SK-N-SH (cell line): Measurements from ENCODE around the gene WSCD1. TPM values are rescaled to one million over a fixed set of nuclear protein-coding genes. Genes with fewer than 3 reads are reported as not detected.

Experiments
- CTCF ChIA-PET: fragments of 300-600, 350-600 bp; formaldehyde crosslinking; extraction: SDS; loops from one replicate; lab custom pipeline; 2021; lab: Yijun Ruan, JAX
- POLR2A ChIA-PET: fragments of 350-600 bp; sonication (Branson Sonifier 250); formaldehyde crosslinking; extraction: SDS; loops from one replicate; lab custom pipeline; 2020; ENCODE audit warnings: antibody characterized with exemption, inconsistent platforms; lab: Yijun Ruan, JAX
- DNase-seq: peaks from one replicate; pipeline ENCODE4 v3.0.0; 2012
- H2AFZ ChIP-seq: fragments of 200-600 bp; sonication (generic); 2 replicates; pipeline ENCODE4 v1.8.1; 2016; ENCODE audit warnings: antibody characterized with exemption, mild to moderate bottlenecking, low read depth
- H3F3A ChIP-seq: fragments of 200-600 bp; sonication (generic); replicated peaks from 2 replicates; pipeline ENCODE3; 2016; ENCODE audit warnings: antibody characterized with exemption, mild to moderate bottlenecking; ENCODE audit not compliant: insufficient read depth
- H3K27ac ChIP-seq, 2 experiments: fragments of 200-500 bp in 1 of 2; fragments of 200-600 bp in 1 of 2; sonication (Bioruptor generic) in 1 of 2; sonication (generic), shearing (Covaris generic) in 1 of 2; 2 replicates each; pipeline versions ENCODE4 v1.5.1 to v1.6.1; 2014 to 2016; ENCODE audit warnings: low read depth in 2 of 2, inconsistent platforms in 1 of 2, low read length in 1 of 2, mild to moderate bottlenecking in 1 of 2, mixed read lengths in 1 of 2
- H3K27me3 ChIP-seq: fragments of 200-600 bp; sonication (generic), shearing (Covaris generic); 2 replicates; pipeline ENCODE4 v1.6.1; 2016; ENCODE audit warnings: mixed run types; ENCODE audit not compliant: insufficient read depth
- H3K36me3 ChIP-seq, 2 experiments: fragments of 200-500 bp in 1 of 2; fragments of 200-600 bp in 1 of 2; sonication (Bioruptor generic) in 1 of 2; sonication (generic) in 1 of 2; replicated peaks in 1 of 2; 2 replicates each; pipeline versions ENCODE3 to v1.5.1; 2014 to 2016; ENCODE audit warnings: low read length in 1 of 2, mild to moderate bottlenecking in 1 of 2; ENCODE audit not compliant: insufficient read depth in 2 of 2, control insufficient read depth in 1 of 2
- H3K4me1 ChIP-seq, 2 experiments: fragments of 200-500 bp in 1 of 2; fragments of 200-600 bp in 1 of 2; sonication (Bioruptor generic) in 1 of 2; sonication (generic), shearing (Covaris generic) in 1 of 2; 2 replicates each; pipeline versions ENCODE4 v1.5.1 to v1.6.1; 2014 to 2016; ENCODE audit warnings: low read depth in 1 of 2, low read length in 1 of 2, mixed run types in 1 of 2; ENCODE audit not compliant: insufficient read depth in 2 of 2, control insufficient read depth in 1 of 2
- H3K4me2 ChIP-seq: fragments of 200-600 bp; sonication (generic), shearing (Covaris generic); 2 replicates; pipeline ENCODE4 v1.6.1; 2017; ENCODE audit warnings: mixed run types
- H3K4me3 ChIP-seq, 2 experiments: fragments of 200-500 bp in 1 of 2; fragments of 200-600 bp in 1 of 2; sonication (Bioruptor generic) in 1 of 2; sonication (generic), shearing (Covaris generic) in 1 of 2; 2 replicates each; pipeline versions ENCODE4 v1.5.1 to v1.8.1; 2014 to 2016; ENCODE audit warnings: low read depth in 2 of 2, inconsistent platforms in 1 of 2, low read length in 1 of 2, mild to moderate bottlenecking in 1 of 2, mixed read lengths in 1 of 2, moderate library complexity in 1 of 2
- H3K79me2 ChIP-seq: fragments of 200-600 bp; sonication (generic); 2 replicates; pipeline ENCODE4 v1.8.1; 2017; ENCODE audit warnings: mild to moderate bottlenecking; ENCODE audit not compliant: insufficient read depth
- H3K9ac ChIP-seq: fragments of 200-600 bp; sonication (generic); 2 replicates; pipeline ENCODE4 v1.6.1; 2017; ENCODE audit warnings: mixed run types
- H3K9me2 ChIP-seq: fragments of 200-600 bp; sonication (generic); 2 replicates; pipeline ENCODE4 v1.6.1; 2017; ENCODE audit warnings: mixed run types
- H3K9me3 ChIP-seq: fragments of 200-600 bp; sonication (generic); 2 replicates; pipeline ENCODE4 v1.6.1; 2017; ENCODE audit warnings: mixed run types, mild to moderate bottlenecking, moderate library complexity
- H4K20me1 ChIP-seq: fragments of 200-600 bp; sonication (generic); 2 replicates; pipeline ENCODE4 v1.6.1; 2017; ENCODE audit warnings: mild to moderate bottlenecking, mixed run types; ENCODE audit not compliant: insufficient read depth
- EZH2phosphoT487 ChIP-seq: fragments of 200-600 bp; sonication (generic); IDR thresholded peaks from 2 replicates; pipeline ENCODE4 v1.6.1; 2017; ENCODE audit warnings: low read depth, mixed run types, mild to moderate bottlenecking, antibody characterized with exemption, moderate library complexity, borderline replicate concordance
- GABPA ChIP-seq: IDR thresholded peaks from 2 replicates; pipeline ENCODE4 v1.4.0; 2012; ENCODE audit warnings: low read depth, mild to moderate bottlenecking
- JUND ChIP-seq: IDR thresholded peaks from 2 replicates; pipeline ENCODE4 v1.4.0; 2012
- NFIC ChIP-seq: IDR thresholded peaks from 2 replicates; pipeline ENCODE4 v1.4.0; 2012; ENCODE audit warnings: borderline replicate concordance
- NRF1 ChIP-seq: IDR thresholded peaks from 2 replicates; pipeline ENCODE4 v1.6.1; 2012; ENCODE audit warnings: low read depth, mild to moderate bottlenecking, low read length
- RFX5 ChIP-seq: IDR thresholded peaks from 2 replicates; pipeline ENCODE4 v1.6.1; 2012; ENCODE audit warnings: mild to moderate bottlenecking, improper control_type of control experiment, low read length
- TCF12 ChIP-seq: IDR thresholded peaks from 2 replicates; pipeline ENCODE4 v1.4.0; 2012
- WGBS: methylation state at CpG from one replicate; pipeline ENCODE4 v1.1.6; 2017; ENCODE audit warnings: low lambda C conversion rate; 5-methylcytosine and 5-hydroxymethylcytosine counted together
- polyA plus RNA-seq, 3 experiments: library from polyadenylated mRNA; depleted of rRNA; stranded (reverse); fragments of >200 nt; gene quantifications; 2 replicates each; pipeline ENCODE4 v1.2.3, GENCODE V29; 2012
- TF ChIP-seq, protein P1 (sequence below): IDR thresholded peaks from 2 replicates; pipeline ENCODE4 v1.4.0; 2012; ENCODE audit warnings: low read depth, borderline replicate concordance
- TF ChIP-seq, protein P2 (sequence below): IDR thresholded peaks from 2 replicates; pipeline ENCODE4 v1.6.1; 2012; ENCODE audit warnings: mild to moderate bottlenecking, low read depth, low read length, moderate library complexity
- TF ChIP-seq, protein P3 (sequence below): IDR thresholded peaks from 2 replicates; pipeline ENCODE4 v1.4.0; 2012; ENCODE audit warnings: low read depth, borderline replicate concordance
- TF ChIP-seq, protein P4 (sequence below): fragments of 150-350 bp; IDR thresholded peaks from 2 replicates; pipeline ENCODE4 v1.6.1; 2017; ENCODE audit warnings: antibody characterized with exemption, low read length, low read depth, borderline replicate concordance

WSCD1 gene
- polyA plus RNA-seq (2012; rRNA removed), result 0.03 TPM in 2 replicates
- polyA plus RNA-seq (2012; cell fraction: cytosol; rRNA removed), result 0.03 and 0.05 TPM in 2 replicates
- polyA plus RNA-seq (2012; cell fraction: nucleus; rRNA removed), result 0.02 TPM in 1 of 2 replicates, not detected in the other

DNA sequence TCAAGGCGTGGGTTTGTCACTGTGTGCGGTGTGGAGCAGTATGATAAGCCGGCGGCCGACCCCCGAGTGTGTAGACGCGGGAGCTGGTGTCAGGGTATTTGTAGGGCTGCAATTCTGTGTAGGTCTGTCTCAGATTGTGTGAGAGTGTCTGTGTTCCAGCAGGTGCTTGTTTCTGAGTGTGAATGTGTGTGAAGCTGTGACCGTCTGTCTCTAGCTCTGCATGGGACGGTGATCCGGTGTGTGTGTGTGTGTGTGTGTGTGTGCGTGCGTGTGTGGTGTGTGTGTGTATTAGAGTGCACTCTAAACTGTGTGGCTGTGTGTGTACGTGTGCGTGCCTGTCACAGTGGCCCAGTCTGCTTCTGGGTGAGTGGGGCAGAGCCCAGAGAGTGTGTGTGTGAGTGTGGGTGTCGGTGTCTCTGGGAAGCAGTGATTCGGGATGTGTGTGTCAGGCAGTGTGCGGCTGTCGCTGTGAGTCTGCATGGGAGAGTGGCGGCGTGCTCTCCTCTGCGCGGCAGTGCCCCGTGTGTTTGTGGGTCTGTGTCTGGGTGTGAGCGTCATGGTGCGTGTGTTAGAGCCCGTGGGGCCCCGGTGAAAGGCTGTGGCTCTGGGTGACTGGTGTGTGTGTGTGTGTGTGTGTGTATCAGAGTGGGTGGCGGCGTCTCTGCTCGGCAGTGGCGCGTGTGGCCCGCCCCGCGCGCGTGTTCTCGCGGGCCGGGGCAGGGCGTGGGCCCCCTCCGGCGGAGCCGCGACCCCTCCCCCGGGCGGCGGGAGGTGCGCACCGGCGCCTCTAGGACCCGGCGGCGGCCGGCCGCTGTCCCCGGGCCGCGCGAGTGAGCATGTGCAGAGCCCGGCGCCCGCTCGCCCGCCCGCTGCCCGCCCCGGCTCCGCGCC, at the start of gene WSCD1:
Gene WSCD1, plus strand, starts transcription at position 841 of the 891 bp plus-strand sequence. CDS start 10,280 bp downstream, outside the sequence.
- Histone ChIP-seq H3K36me3 (no peaks in the 10 kb centered on the region), H3K9ac (no peak within 1 kb of the TSS), H2AFZ (no peak within 1 kb of the TSS), H3K4me3 (peak within 1 kb of the TSS in 1 of 2 experiments; percentile 45; a peak in 2 of 4 replicates), H3K27me3 (peaks cover 47% of the 10 kb centered on the region), H3K9me3 (no peaks in the 10 kb centered on the region), H3F3A (no peaks in the 10 kb centered on the region), H3K9me2 (no peaks in the 10 kb centered on the region), H3K79me2 (no peaks in the 10 kb centered on the region), H3K27ac (no peak within 1 kb of the TSS), H4K20me1 (no peaks in the 10 kb centered on the region), H3K4me2 (no peak within 1 kb of the TSS), H3K4me1 (peaks cover 0 to 2% of the 10 kb centered on the region in 2 experiments; a peak in 1 of 4 replicates)
- CTCF ChIA-PET, result interaction anchor here (0.8 to 2.1 kb wide), 15 partner anchors 9 to 234 kb away, joined by 3 to 15 read pairs (median 4); no protein-coding TSS in a partner anchor
- DNase-seq, result peak; percentile 87
- TF ChIP-seq NRF1 (0 out of 2 replicates have a peak, but pooled peaks have one; percentile 5), TCF12 (no peak)
- 4% methylated on average over 14 of the region's 71 CpGs for WGBS
- POLR2A ChIA-PET, result no interaction called here

DNA sequence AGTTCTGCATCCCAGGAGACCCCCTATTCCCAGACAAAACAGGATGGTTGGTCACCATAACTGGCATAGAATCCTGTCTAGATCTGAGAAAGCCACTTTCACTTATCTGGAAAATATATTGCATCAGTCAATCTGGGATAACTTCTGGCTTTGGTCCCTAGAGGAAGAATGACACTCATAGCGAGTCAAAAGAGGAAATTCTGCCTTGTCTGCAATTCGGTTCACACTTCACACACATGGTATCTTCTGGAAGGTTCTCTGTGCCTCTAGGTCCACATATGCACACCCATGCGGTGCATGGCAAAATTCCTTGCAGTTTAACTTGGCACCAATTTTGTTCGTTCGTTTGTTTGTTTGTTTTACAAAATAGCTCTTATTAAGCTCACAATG, 49.2 kb upstream of the WSCD1 start:
- Histone ChIP-seq H2AFZ (no peak overlapping the region), H3K27me3 (peaks cover 19% of the 10 kb centered on the region; the same call in 1 of the 2 replicates), H3K4me1 (no peaks in the 10 kb centered on the region), H3K4me3 (no peak overlapping the region), H3K4me2 (no peak overlapping the region), H3K27ac (no peak overlapping the region), H4K20me1 (no peaks in the 10 kb centered on the region), H3K9ac (no peak overlapping the region), H3K9me3 (no peaks in the 10 kb centered on the region), H3K79me2 (no peaks in the 10 kb centered on the region), H3K36me3 (no peaks in the 10 kb centered on the region), H3K9me2 (no peaks in the 10 kb centered on the region), H3F3A (no peaks in the 10 kb centered on the region)
- WGBS, result 24% methylated on average over 5 of the region's 5 CpGs
- ChIA-PET POLR2A (no interaction called here), CTCF (no interaction called here)
- TF ChIP-seq GABPA, result no peak
- TF ChIP-seq, protein P1, sequence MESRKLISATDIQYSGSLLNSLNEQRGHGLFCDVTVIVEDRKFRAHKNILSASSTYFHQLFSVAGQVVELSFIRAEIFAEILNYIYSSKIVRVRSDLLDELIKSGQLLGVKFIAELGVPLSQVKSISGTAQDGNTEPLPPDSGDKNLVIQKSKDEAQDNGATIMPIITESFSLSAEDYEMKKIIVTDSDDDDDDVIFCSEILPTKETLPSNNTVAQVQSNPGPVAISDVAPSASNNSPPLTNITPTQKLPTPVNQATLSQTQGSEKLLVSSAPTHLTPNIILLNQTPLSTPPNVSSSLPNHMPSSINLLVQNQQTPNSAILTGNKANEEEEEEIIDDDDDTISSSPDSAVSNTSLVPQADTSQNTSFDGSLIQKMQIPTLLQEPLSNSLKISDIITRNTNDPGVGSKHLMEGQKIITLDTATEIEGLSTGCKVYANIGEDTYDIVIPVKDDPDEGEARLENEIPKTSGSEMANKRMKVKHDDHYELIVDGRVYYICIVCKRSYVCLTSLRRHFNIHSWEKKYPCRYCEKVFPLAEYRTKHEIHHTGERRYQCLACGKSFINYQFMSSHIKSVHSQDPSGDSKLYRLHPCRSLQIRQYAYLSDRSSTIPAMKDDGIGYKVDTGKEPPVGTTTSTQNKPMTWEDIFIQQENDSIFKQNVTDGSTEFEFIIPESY, result no peak
- DNase-seq, result no peak

DNA sequence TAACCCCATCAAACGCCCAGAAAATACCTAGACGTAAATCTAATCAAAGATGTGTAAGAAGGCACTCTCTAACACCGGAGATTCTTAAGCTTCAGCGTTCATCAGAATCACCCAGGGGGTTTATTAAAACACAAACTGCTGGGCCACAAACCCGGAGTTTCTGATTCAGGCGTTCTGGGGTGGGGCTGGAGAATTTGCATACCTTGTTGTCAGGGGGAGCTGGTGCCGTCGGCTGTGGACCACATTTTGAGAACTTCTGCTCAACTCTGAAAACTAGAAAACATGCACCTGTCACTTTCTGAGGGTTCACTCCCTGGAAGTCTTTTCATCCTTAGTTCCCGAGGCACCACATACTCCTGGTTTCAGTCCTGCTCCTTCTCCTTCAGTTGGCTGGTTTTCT, 48.6 kb upstream of the WSCD1 start:
- Histone ChIP-seq H3K27ac (no peak overlapping the region), H4K20me1 (no peaks in the 10 kb centered on the region), H3K36me3 (no peaks in the 10 kb centered on the region), H3K27me3 (peaks cover 19% of the 10 kb centered on the region; the same call in 1 of the 2 replicates), H3K4me1 (no peaks in the 10 kb centered on the region), H3K9me3 (no peaks in the 10 kb centered on the region), H3F3A (no peaks in the 10 kb centered on the region), H3K9ac (no peak overlapping the region), H3K9me2 (no peaks in the 10 kb centered on the region), H2AFZ (no peak overlapping the region), H3K4me2 (no peak overlapping the region), H3K79me2 (no peaks in the 10 kb centered on the region), H3K4me3 (no peak overlapping the region)
- DNase-seq, result no peak
- 15% methylated on average over 9 of the region's 9 CpGs for WGBS
- ChIA-PET POLR2A (no interaction called here), CTCF (no interaction called here)
- no peak for TF ChIP-seq NFIC
- no peak for TF ChIP-seq JUND
- TF ChIP-seq, protein P2, sequence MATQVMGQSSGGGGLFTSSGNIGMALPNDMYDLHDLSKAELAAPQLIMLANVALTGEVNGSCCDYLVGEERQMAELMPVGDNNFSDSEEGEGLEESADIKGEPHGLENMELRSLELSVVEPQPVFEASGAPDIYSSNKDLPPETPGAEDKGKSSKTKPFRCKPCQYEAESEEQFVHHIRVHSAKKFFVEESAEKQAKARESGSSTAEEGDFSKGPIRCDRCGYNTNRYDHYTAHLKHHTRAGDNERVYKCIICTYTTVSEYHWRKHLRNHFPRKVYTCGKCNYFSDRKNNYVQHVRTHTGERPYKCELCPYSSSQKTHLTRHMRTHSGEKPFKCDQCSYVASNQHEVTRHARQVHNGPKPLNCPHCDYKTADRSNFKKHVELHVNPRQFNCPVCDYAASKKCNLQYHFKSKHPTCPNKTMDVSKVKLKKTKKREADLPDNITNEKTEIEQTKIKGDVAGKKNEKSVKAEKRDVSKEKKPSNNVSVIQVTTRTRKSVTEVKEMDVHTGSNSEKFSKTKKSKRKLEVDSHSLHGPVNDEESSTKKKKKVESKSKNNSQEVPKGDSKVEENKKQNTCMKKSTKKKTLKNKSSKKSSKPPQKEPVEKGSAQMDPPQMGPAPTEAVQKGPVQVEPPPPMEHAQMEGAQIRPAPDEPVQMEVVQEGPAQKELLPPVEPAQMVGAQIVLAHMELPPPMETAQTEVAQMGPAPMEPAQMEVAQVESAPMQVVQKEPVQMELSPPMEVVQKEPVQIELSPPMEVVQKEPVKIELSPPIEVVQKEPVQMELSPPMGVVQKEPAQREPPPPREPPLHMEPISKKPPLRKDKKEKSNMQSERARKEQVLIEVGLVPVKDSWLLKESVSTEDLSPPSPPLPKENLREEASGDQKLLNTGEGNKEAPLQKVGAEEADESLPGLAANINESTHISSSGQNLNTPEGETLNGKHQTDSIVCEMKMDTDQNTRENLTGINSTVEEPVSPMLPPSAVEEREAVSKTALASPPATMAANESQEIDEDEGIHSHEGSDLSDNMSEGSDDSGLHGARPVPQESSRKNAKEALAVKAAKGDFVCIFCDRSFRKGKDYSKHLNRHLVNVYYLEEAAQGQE, result no peak
- TF ChIP-seq EZH2phosphoT487, result no peak
- TF ChIP-seq, protein P3, sequence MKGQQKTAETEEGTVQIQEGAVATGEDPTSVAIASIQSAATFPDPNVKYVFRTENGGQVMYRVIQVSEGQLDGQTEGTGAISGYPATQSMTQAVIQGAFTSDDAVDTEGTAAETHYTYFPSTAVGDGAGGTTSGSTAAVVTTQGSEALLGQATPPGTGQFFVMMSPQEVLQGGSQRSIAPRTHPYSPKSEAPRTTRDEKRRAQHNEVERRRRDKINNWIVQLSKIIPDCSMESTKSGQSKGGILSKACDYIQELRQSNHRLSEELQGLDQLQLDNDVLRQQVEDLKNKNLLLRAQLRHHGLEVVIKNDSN, result no peak
- TF ChIP-seq RFX5, result no peak
- TF ChIP-seq, protein P4, sequence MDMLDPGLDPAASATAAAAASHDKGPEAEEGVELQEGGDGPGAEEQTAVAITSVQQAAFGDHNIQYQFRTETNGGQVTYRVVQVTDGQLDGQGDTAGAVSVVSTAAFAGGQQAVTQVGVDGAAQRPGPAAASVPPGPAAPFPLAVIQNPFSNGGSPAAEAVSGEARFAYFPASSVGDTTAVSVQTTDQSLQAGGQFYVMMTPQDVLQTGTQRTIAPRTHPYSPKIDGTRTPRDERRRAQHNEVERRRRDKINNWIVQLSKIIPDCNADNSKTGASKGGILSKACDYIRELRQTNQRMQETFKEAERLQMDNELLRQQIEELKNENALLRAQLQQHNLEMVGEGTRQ, result no peak
